Measurements from ENCODE around the gene ADAMTSL4.
"Not testable (repeated sequence)": the region's sequence is repeated elsewhere in the genome, so short reads cannot be mapped to it uniquely, and the experiment has no call there.

ADAMTSL4 gene

DNA sequence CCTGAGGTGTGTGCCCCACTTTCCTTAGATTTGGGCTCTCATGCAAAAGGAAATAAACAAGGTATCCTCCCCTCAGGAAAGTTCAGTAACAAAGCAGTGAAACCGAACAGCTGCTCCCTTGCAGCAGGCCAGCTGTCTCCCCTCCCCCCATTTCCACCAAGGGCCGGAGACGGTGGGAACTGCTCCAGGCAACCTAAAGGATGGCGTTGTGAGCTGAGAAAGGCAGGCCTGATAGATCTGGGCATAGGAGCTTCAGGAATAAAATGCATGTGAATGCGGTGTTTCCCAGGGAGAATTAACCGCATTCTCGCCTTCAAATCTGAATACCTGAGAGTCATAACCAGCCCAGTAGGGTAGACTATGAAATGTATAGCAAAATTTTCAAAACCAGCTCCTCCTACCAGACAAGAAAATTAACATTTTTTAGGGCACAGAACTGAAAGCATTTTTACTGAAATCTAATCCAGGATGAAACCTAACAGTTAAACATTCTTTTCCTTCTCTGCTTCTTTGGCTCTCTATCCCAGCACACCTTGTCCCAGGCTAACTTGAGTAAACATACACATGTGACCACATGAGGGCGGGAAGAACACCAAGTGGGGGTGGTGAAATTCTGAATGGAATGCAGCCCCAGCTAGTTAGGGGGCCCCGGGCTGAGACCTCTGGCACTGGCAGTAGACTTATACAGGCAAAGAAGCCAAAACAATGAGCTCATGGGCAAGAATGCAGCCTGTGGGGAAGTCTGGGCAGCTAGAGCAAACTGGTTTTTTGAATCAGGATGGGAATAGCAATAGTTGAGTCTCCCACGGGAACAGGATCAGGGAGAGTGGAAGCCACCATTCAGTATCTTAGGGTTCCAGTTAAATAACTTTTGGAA is 18.7 kb downstream of the ADAMTSL4 start:
- peak in 5 of 6 experiments; percentile 44 to 86 (median 68) for DNase-seq

DNA sequence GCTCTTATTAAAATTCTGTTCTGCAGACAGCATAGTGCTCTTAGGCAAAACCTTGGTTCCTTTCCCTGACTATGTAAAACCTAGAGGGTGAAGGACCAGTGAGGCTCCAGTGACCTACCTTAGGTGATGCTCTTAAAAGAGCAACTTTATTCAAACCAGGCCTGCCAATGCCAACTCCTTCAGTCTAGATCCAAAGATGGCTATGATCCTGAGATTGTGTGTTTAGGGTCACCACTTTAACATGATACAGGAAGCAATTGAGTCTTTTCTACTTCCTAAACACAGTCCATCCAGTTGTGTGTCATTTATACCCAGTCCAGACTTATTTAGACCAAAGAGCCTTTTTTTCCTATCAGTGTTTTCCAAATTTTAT is 19.4 kb downstream of the ADAMTSL4 start:
- peak in 1 of 6 experiments; percentile 14 for DNase-seq

DNA sequence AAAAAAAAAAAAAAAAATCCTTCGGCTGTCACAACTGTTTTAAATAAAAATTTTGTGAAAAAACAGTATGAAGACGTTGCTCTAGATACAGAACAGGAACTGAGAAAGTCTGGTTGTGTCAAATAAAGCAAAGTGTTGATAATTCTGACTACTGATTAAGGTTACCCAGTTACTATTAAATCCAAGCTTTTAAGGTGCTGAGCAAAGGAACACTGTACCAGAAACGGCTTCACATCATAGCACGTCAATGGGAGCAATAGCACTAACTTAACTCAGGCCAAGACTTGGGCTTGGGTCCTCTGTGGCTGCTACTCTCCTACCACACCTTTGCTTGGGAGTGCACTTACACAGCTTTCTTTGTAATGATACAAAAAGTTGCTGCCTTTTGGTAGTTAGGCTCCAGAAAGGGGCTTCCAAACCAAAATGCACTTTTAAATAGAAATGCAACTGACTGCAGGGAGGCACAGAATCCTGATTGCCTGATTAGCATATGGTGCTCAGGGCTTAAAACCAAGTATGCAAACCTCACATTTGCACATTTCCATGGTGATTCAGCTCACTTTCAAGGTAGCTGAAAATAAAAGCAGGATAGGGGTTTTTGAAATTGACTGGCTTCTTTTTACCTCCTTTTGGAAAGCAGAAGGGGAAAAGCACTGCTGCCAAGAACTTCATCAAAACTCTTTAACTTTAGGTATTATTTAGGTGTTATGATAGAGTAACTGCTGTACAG is 23.9 kb downstream of the ADAMTSL4 start:
- peak in 1 of 6 experiments; percentile 46 for DNase-seq

DNA sequence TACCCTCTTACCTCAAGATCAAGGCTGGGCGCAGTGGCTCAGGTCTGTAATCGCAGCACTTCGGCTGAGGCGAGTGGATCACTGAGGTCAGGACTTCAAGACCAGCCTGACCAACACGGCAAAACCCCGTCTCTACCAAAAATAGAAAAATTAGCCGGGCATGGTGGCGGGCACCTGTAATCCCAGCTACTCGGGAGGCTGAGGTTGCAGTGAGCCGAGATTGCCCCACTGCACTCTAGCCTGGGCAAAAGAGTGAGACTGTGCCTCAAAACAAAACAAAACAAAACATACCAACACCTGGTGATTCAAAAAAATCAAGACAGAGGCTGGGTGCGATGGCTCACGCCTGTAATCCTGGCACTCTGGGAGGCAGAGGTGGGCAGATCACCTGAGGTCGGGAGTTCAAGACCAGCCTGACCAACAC is 24.5 kb downstream of the ADAMTSL4 start:
- DNase-seq = peak in 1 of 6 experiments; percentile 46

GRCh38 chr1:150574260-150575071 is 25.3 kb downstream of the ADAMTSL4 start:
- DNase-seq = peak in 2 of 6 experiments; percentile 27 to 34

DNA sequence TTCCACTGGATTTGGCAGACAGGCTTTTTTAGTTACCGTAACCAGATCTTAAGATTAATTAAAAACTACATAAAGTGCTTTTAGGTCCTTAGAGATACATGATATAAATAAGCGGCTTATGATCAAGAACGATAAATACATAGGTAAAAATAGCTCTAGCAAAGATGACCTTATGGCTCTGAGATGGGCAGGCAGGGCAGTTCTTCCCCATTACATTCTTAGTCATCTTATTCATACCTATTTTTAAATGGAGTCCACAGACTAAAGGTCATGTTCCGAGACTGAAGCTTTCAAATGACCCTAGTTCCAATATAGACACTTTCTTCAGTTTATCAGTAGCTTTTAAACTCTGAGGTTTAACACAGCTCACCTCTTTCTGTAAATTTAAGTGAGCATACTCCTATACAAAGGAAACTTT is 25.9 kb downstream of the ADAMTSL4 start:
- no peak for DNase-seq

GRCh38 chr1:150575518-150576366 is 26.5 kb downstream of the ADAMTSL4 start:
- peak in 1 of 6 experiments; percentile 19 for DNase-seq

GRCh38 chr1:150576367-150576711 is 27.1 kb downstream of the ADAMTSL4 start:
- DNase-seq = no peak

DNA sequence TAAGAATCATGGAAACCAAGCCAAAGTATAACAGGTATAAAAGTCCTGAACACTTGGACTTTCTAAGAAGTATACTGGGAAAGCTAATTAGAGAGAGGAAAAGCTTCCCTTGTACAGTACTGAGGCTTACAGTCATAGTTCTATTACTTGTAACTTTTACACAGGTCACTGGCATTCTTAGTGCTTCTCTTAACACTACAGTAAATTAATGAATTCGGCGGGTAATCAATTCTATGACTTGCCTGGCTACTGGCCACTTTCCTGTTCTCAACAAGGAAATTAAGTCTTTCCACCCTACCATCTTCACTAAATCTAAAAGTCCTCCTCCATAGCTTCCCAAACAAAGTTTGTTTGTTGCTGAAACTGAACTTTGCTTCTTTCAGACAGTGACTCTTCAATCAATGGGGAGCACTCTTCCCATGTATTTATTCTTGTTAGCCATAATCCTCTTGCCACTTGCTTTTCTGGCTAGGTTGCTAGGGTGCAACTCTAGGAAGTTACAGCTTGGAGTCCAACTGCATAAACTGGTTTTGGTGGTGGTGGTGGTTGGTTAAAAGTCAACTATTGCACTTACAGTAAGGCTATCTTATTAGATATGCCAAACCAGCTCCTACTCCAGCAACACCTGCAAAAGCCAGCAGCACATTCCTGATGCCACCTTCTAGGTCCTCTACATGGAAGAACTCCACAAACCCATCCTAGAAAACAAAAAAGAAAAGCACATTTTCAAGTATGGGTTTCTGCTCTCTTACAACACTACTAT is 27.8 kb downstream of the ADAMTSL4 start:
- DNase-seq = peak in 1 of 6 experiments; percentile 30

- peak in 5 of 6 experiments; percentile 5 to 79 (median 67) for DNase-seq
Measured at GRCh38 chr1:150577557-150578271, 28.5 kb downstream of the ADAMTSL4 start.

- DNase-seq = peak in 5 of 6 experiments; percentile 26 to 67 (median 45)
Measured at GRCh38 chr1:150578272-150579109, 29.3 kb downstream of the ADAMTSL4 start.

DNA sequence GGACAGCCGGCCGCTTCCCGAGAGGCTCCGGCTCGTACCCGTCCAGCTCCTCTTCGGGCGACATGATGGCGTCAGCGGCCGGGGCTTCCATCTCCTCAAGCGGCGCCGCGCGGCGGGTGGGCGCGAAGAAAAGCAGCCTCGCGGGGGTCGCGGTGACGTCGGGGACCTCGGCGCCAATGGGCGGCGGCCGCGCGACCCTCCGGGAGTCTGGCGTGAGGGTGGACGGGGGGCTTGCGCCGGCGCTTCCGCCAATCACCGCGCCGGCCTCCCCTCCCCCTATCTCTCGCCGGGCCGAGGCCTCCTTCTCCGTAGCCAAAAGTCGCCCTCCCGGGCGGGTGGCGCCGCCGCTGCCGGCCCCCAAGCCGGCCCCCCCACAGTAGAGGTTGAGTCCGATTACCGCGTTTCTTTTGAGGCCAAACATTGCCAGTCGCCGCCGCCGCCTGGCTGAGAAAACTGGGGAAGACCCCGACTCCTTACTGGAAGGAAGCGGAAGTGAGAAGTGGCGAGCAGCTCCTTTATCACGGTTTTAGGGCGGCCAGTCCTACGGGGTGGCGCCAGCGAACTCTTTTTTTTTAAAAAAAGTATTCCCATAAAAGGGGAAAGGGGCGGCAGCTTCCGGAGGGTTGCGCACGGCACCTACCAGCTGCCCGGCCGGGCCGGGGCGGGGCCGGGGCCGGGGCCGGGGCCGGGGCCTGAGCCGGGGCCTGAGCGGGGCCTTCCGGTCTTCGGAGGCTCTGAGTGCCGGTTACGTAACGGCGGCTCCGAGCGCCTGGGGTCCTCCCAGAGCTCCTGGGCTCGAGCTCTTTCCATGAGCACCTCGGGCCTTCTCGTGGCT is 30.1 kb downstream of the ADAMTSL4 start, which contains the start of gene MCL1:
Gene MCL1, minus strand, starts transcription at position 501 of the 835 bp plus-strand sequence. Its CDS starts 80 bp downstream, at position 421.
- peak; percentile 77 to 86 (median 80) for DNase-seq

GRCh38 chr1:150579945-150580642 is 30.9 kb downstream of the ADAMTSL4 start:
- peak in 1 of 6 experiments; percentile 37 for DNase-seq

- not testable (repeated sequence) for DNase-seq
Measured at GRCh38 chr1:150580966-150581365, 31.8 kb downstream of the ADAMTSL4 start.

- DNase-seq = not testable (repeated sequence)
Measured at GRCh38 chr1:150581437-150581836, 32.2 kb downstream of the ADAMTSL4 start.

GRCh38 chr1:150581962-150582361 is 32.8 kb downstream of the ADAMTSL4 start:
- DNase-seq = not testable (repeated sequence)

- DNase-seq = no peak
Measured at GRCh38 chr1:150582371-150582770, 33.2 kb downstream of the ADAMTSL4 start.

Measured in stimulated activated naive CD4-positive, alpha-beta T cell (primary cell).